Activated T-cell treated with anti-CD3 and anti-CD28 coated beads for 24 hours (primary cell): ENCODE data around the gene HBZ.
"Not testable (repeated sequence)": the region's sequence is repeated elsewhere in the genome, so short reads cannot be mapped to it uniquely, and the experiment has no call there.

ENCODE experiments used
- DNase-seq: peaks from one replicate; pipeline ENCODE4 v3.0.0-alpha.2; 2020; ENCODE audit warnings: low read depth

Gene HBZ

GRCh38 chr16:179211-180092 lies 27.0 kb downstream of the HBZ start:
- no peak for DNase-seq

GRCh38 chr16:180101-180675 lies 27.7 kb downstream of the HBZ start, which contains the start of gene HBQ1:
HBQ1 (plus strand) TSS chr16:180459; CDS start chr16:180487, 28 bp downstream.
- DNase-seq: no peak

GRCh38 chr16:180681-181564 lies 28.5 kb downstream of the HBZ start:
- peak; percentile 77 for DNase-seq

- DNase-seq: no peak
Observed at GRCh38 chr16:181565-182021, 29.1 kb downstream of the HBZ start.

GRCh38 chr16:183005-183404 lies 30.6 kb downstream of the HBZ start:
- no peak for DNase-seq

- no peak for DNase-seq
Observed at GRCh38 chr16:185213-185612, 32.8 kb downstream of the HBZ start.

- DNase-seq: no peak
Observed at GRCh38 chr16:185691-186090, 33.2 kb downstream of the HBZ start.

- DNase-seq: no peak
Observed at GRCh38 chr16:187330-187729, 34.9 kb downstream of the HBZ start.

- no peak for DNase-seq
Observed at GRCh38 chr16:188674-189073, 36.2 kb downstream of the HBZ start.

GRCh38 chr16:189604-190186 lies 37.3 kb downstream of the HBZ start:
- no peak for DNase-seq

GRCh38 chr16:191831-192230 lies 39.4 kb downstream of the HBZ start:
- no peak for DNase-seq

GRCh38 chr16:192686-193085 lies 40.2 kb downstream of the HBZ start:
- DNase-seq: no peak

GRCh38 chr16:193441-193840 lies 41.0 kb downstream of the HBZ start:
- DNase-seq: no peak

GRCh38 chr16:194516-194915 lies 42.1 kb downstream of the HBZ start:
- DNase-seq: no peak

- no peak for DNase-seq
Observed at GRCh38 chr16:200388-200787, 47.9 kb downstream of the HBZ start.

- no peak for DNase-seq
Observed at GRCh38 chr16:203246-203645, 50.8 kb downstream of the HBZ start.

- not testable (repeated sequence) for DNase-seq
Observed at GRCh38 chr16:204046-204445, 51.6 kb downstream of the HBZ start.
